RWPE1 (cell line): Measurements from ENCODE around the gene PDE4DIP.
A peak's percentile ranks its signal among the peaks of the same experiment; 100 is the strongest.
"Not testable (repeated sequence)": the region's sequence is repeated elsewhere in the genome, so short reads cannot be mapped to it uniquely, and the experiment has no call there.

Experiments used
- CTCF ChIA-PET: fragments of 350-600 bp; sonication (Branson Sonifier 250); formaldehyde crosslinking; extraction: SDS; loops from one replicate; lab custom pipeline; 2021; lab: Yijun Ruan, JAX
- POLR2A ChIA-PET: fragments of 400-600 bp; formaldehyde crosslinking; extraction: SDS; loops from one replicate; lab custom pipeline; 2020; ENCODE audit warnings: antibody characterized with exemption; ENCODE audit not compliant: low non-redundant PET; lab: Yijun Ruan, JAX
- DNase-seq: peaks from one replicate; pipeline ENCODE4 v3.0.0; 2012; ENCODE audit warnings: low spot score
- H3K27ac ChIP-seq: fragments of 450-650 bp; 2 replicates; pipeline ENCODE4 v1.5.1; 2017
- CTCF ChIP-seq: fragments of 450-650 bp; conservative IDR thresholded peaks from 2 replicates; pipeline ENCODE4 v1.5.1; 2017; ENCODE audit warnings: low read depth, mild to moderate bottlenecking

The PDE4DIP gene

DNA sequence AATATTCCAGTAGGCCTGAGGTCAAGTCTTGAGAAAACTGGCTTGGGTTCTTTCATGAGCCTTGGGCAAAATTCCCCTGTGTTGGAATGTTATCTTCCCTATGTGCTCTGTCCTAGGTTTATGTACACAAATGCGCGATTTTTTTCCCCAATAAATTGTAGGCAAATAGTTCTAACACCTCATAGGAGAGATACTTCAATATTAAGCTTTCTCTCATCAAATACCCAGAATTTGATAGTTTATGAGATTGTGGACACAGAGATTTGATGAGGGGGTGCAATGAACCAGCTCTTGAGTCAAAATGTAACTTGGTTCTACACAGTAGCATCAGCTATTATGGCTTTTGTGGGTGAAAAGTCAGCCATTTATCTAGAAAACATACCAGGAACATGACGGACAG, 220.4 kb downstream of the PDE4DIP start:
- CTCF ChIA-PET, POLR2A ChIA-PET, H3K27ac ChIP-seq, DNase-seq: not testable (repeated sequence)

GRCh38 chr1:149075505-149076127, 231.4 kb downstream of the PDE4DIP start:
- CTCF ChIA-PET, H3K27ac ChIP-seq, POLR2A ChIA-PET, DNase-seq: not testable (repeated sequence)
- TF ChIP-seq CTCF = peak; percentile 14; the same call in 1 of the 2 replicates
